SK-N-SH (cell line): Measurements from ENCODE around the gene PRPF4. TPM values are rescaled to one million over a fixed set of nuclear protein-coding genes. Genes with fewer than 3 reads are reported as not detected.

ENCODE experiments used
- CTCF ChIA-PET: fragments of 300-600, 350-600 bp; formaldehyde crosslinking; extraction: SDS; loops from one replicate; lab custom pipeline; 2021; lab: Yijun Ruan, JAX
- POLR2A ChIA-PET: fragments of 350-600 bp; sonication (Branson Sonifier 250); formaldehyde crosslinking; extraction: SDS; loops from one replicate; lab custom pipeline; 2020; ENCODE audit warnings: antibody characterized with exemption, inconsistent platforms; lab: Yijun Ruan, JAX
- DNase-seq: peaks from one replicate; pipeline ENCODE4 v3.0.0; 2012
- H2AFZ ChIP-seq: fragments of 200-600 bp; sonication (generic); 2 replicates; pipeline ENCODE4 v1.8.1; 2016; ENCODE audit warnings: antibody characterized with exemption, mild to moderate bottlenecking, low read depth
- H3F3A ChIP-seq: fragments of 200-600 bp; sonication (generic); replicated peaks from 2 replicates; pipeline ENCODE3; 2016; ENCODE audit warnings: antibody characterized with exemption, mild to moderate bottlenecking; ENCODE audit not compliant: insufficient read depth
- H3K27ac ChIP-seq, 2 experiments: fragments of 200-500 bp in 1 of 2; fragments of 200-600 bp in 1 of 2; sonication (Bioruptor generic) in 1 of 2; sonication (generic), shearing (Covaris generic) in 1 of 2; 2 replicates each; pipeline versions ENCODE4 v1.5.1 to v1.6.1; 2014 to 2016; ENCODE audit warnings: low read depth in 2 of 2, inconsistent platforms in 1 of 2, low read length in 1 of 2, mild to moderate bottlenecking in 1 of 2, mixed read lengths in 1 of 2
- H3K27me3 ChIP-seq: fragments of 200-600 bp; sonication (generic), shearing (Covaris generic); 2 replicates; pipeline ENCODE4 v1.6.1; 2016; ENCODE audit warnings: mixed run types; ENCODE audit not compliant: insufficient read depth
- H3K36me3 ChIP-seq, 2 experiments: fragments of 200-500 bp in 1 of 2; fragments of 200-600 bp in 1 of 2; sonication (Bioruptor generic) in 1 of 2; sonication (generic) in 1 of 2; replicated peaks in 1 of 2; 2 replicates each; pipeline versions ENCODE3 to v1.5.1; 2014 to 2016; ENCODE audit warnings: low read length in 1 of 2, mild to moderate bottlenecking in 1 of 2; ENCODE audit not compliant: insufficient read depth in 2 of 2, control insufficient read depth in 1 of 2
- H3K4me1 ChIP-seq, 2 experiments: fragments of 200-500 bp in 1 of 2; fragments of 200-600 bp in 1 of 2; sonication (Bioruptor generic) in 1 of 2; sonication (generic), shearing (Covaris generic) in 1 of 2; 2 replicates each; pipeline versions ENCODE4 v1.5.1 to v1.6.1; 2014 to 2016; ENCODE audit warnings: low read depth in 1 of 2, low read length in 1 of 2, mixed run types in 1 of 2; ENCODE audit not compliant: insufficient read depth in 2 of 2, control insufficient read depth in 1 of 2
- H3K4me2 ChIP-seq: fragments of 200-600 bp; sonication (generic), shearing (Covaris generic); 2 replicates; pipeline ENCODE4 v1.6.1; 2017; ENCODE audit warnings: mixed run types
- H3K4me3 ChIP-seq, 2 experiments: fragments of 200-500 bp in 1 of 2; fragments of 200-600 bp in 1 of 2; sonication (Bioruptor generic) in 1 of 2; sonication (generic), shearing (Covaris generic) in 1 of 2; 2 replicates each; pipeline versions ENCODE4 v1.5.1 to v1.8.1; 2014 to 2016; ENCODE audit warnings: low read depth in 2 of 2, inconsistent platforms in 1 of 2, low read length in 1 of 2, mild to moderate bottlenecking in 1 of 2, mixed read lengths in 1 of 2, moderate library complexity in 1 of 2
- H3K79me2 ChIP-seq: fragments of 200-600 bp; sonication (generic); 2 replicates; pipeline ENCODE4 v1.8.1; 2017; ENCODE audit warnings: mild to moderate bottlenecking; ENCODE audit not compliant: insufficient read depth
- H3K9ac ChIP-seq: fragments of 200-600 bp; sonication (generic); 2 replicates; pipeline ENCODE4 v1.6.1; 2017; ENCODE audit warnings: mixed run types
- H3K9me2 ChIP-seq: fragments of 200-600 bp; sonication (generic); 2 replicates; pipeline ENCODE4 v1.6.1; 2017; ENCODE audit warnings: mixed run types
- H3K9me3 ChIP-seq: fragments of 200-600 bp; sonication (generic); 2 replicates; pipeline ENCODE4 v1.6.1; 2017; ENCODE audit warnings: mixed run types, mild to moderate bottlenecking, moderate library complexity
- H4K20me1 ChIP-seq: fragments of 200-600 bp; sonication (generic); 2 replicates; pipeline ENCODE4 v1.6.1; 2017; ENCODE audit warnings: mild to moderate bottlenecking, mixed run types; ENCODE audit not compliant: insufficient read depth
- CHD2 ChIP-seq: fragments of 150-350 bp; IDR thresholded peaks from 2 replicates; pipeline ENCODE4 v1.6.1; 2018; ENCODE audit warnings: low read length; ENCODE audit not compliant: partially characterized antibody
- ELF1 ChIP-seq: IDR thresholded peaks from 2 replicates; pipeline ENCODE4 v1.4.0; 2012
- FOXJ3 ChIP-seq: sonication (generic); formaldehyde crosslinking; IDR thresholded peaks from 2 replicates; pipeline ENCODE4 v1.5.1; 2020; ENCODE audit warnings: mild to moderate bottlenecking, missing genetic modification reagents
- GATA2 ChIP-seq: sonication (generic); formaldehyde crosslinking; IDR thresholded peaks from 2 replicates; pipeline ENCODE4 v1.5.0; 2020; ENCODE audit warnings: mild to moderate bottlenecking, missing genetic modification reagents
- IRF3 ChIP-seq: fragments of 150-350 bp; IDR thresholded peaks from 2 replicates; pipeline ENCODE4 v1.6.1; 2016; ENCODE audit warnings: mild to moderate bottlenecking, low read depth, low read length
- JUND ChIP-seq: IDR thresholded peaks from 2 replicates; pipeline ENCODE4 v1.4.0; 2012
- MXI1 ChIP-seq: IDR thresholded peaks from 2 replicates; pipeline ENCODE4 v1.6.1; 2012; ENCODE audit warnings: mild to moderate bottlenecking, low read depth, low read length, improper control_type of control experiment
- NRF1 ChIP-seq: IDR thresholded peaks from 2 replicates; pipeline ENCODE4 v1.6.1; 2012; ENCODE audit warnings: low read depth, mild to moderate bottlenecking, low read length
- POLR2AphosphoS5 ChIP-seq: IDR thresholded peaks from 2 replicates; pipeline ENCODE4 v1.6.1; 2012; ENCODE audit warnings: low read depth, low read length
- RAD21 ChIP-seq: IDR thresholded peaks from 2 replicates; pipeline ENCODE4 v1.6.1; 2012; ENCODE audit warnings: mild to moderate bottlenecking, low read length
- RFX5 ChIP-seq: IDR thresholded peaks from 2 replicates; pipeline ENCODE4 v1.6.1; 2012; ENCODE audit warnings: mild to moderate bottlenecking, improper control_type of control experiment, low read length
- RXRA ChIP-seq: IDR thresholded peaks from 2 replicates; pipeline ENCODE4 v1.4.0; 2012; ENCODE audit warnings: low read depth, mild to moderate bottlenecking, borderline replicate concordance
- SIN3A ChIP-seq: IDR thresholded peaks from 2 replicates; pipeline ENCODE4 v1.6.1; 2012; ENCODE audit warnings: low read depth, mild to moderate bottlenecking, low read length, moderate library complexity, borderline replicate concordance
- TAF1 ChIP-seq: IDR thresholded peaks from 2 replicates; pipeline ENCODE4 v1.6.1; 2012; ENCODE audit warnings: low read depth, mild to moderate bottlenecking, low read length, moderate library complexity, borderline replicate concordance
- USF1 ChIP-seq: IDR thresholded peaks from 2 replicates; pipeline ENCODE4 v1.4.0; 2012; ENCODE audit warnings: low read depth, borderline replicate concordance
- USF2 ChIP-seq: fragments of 150-350 bp; IDR thresholded peaks from 2 replicates; pipeline ENCODE4 v1.6.1; 2017; ENCODE audit warnings: antibody characterized with exemption, low read length, low read depth, borderline replicate concordance
- YY1 ChIP-seq: IDR thresholded peaks from 2 replicates; pipeline ENCODE4 v1.4.0; 2012; ENCODE audit warnings: low read depth, mild to moderate bottlenecking
- WGBS: methylation state at CpG from one replicate; pipeline ENCODE4 v1.1.6; 2017; ENCODE audit warnings: low lambda C conversion rate; 5-methylcytosine and 5-hydroxymethylcytosine counted together
- polyA plus RNA-seq, 3 experiments: library from polyadenylated mRNA; depleted of rRNA; stranded (reverse); fragments of >200 nt; gene quantifications; 2 replicates each; pipeline ENCODE4 v1.2.3, GENCODE V29; 2012

PRPF4 gene
- polyA plus RNA-seq, 1 of the 3 experiments (the other 2 are of a cell fraction): 23.2 TPM

GRCh38 chr9:113244556-113244955 is 30.9 kb upstream of the PRPF4 start:
- H3K4me1 ChIP-seq: peaks cover 0 to under 1% of the 10 kb centered on the region in 2 experiments; a peak in 1 of 4 replicates
- POLR2A ChIA-PET: no interaction called here
- H3F3A ChIP-seq: no peaks in the 10 kb centered on the region
- CTCF ChIA-PET: no interaction called here
- 100% methylated on average over 2 of the region's 2 CpGs for WGBS
- no peak overlapping the region for H3K9ac ChIP-seq
- H3K36me3 ChIP-seq: peaks cover 0 to 8% of the 10 kb centered on the region in 2 experiments
- H3K4me2 ChIP-seq: no peak overlapping the region
- no peaks in the 10 kb centered on the region for H3K27me3 ChIP-seq
- no peak overlapping the region for H3K4me3 ChIP-seq
- H3K9me3 ChIP-seq: no peaks in the 10 kb centered on the region
- H3K9me2 ChIP-seq: no peaks in the 10 kb centered on the region
- DNase-seq: no peak
- H2AFZ ChIP-seq: no peak overlapping the region
- no peaks in the 10 kb centered on the region for H4K20me1 ChIP-seq
- TF ChIP-seq POLR2AphosphoS5 (no peak), MXI1 (no peak), RAD21 (no peak), USF1 (no peak), NRF1 (no peak), TAF1 (no peak), RFX5 (no peak), CHD2 (no peak), FOXJ3 (CRISPR knock-in tag) (no peak), IRF3 (no peak), ELF1 (no peak), SIN3A (no peak), YY1 (no peak), RXRA (no peak), JUND (no peak), USF2 (no peak)
- 0 out of 2 replicates have a peak, but pooled peaks cover 3% of the 10 kb centered on the region for H3K79me2 ChIP-seq
- H3K27ac ChIP-seq: no peak overlapping the region

- no peaks in the 10 kb centered on the region for H3K9me3 ChIP-seq
- POLR2A ChIA-PET: no interaction called here
- TF ChIP-seq GATA2 (CRISPR knock-in tag): no peak
- H3K27ac ChIP-seq: no peak overlapping the region
- no peak overlapping the region for H2AFZ ChIP-seq
- H3F3A ChIP-seq: no peaks in the 10 kb centered on the region
- no peaks in the 10 kb centered on the region for H4K20me1 ChIP-seq
- peaks cover 0 to 8% of the 10 kb centered on the region in 2 experiments for H3K36me3 ChIP-seq
- no peaks in the 10 kb centered on the region for H3K9me2 ChIP-seq
- no peak for DNase-seq
- no peaks in the 10 kb centered on the region; a peak in 1 of 4 replicates for H3K4me1 ChIP-seq
- no peaks in the 10 kb centered on the region for H3K27me3 ChIP-seq
- no peak overlapping the region for H3K4me2 ChIP-seq
- no peak overlapping the region for H3K4me3 ChIP-seq
- 90% methylated on average over 4 of the region's 4 CpGs for WGBS
- 0 out of 2 replicates have a peak, but pooled peaks cover 3% of the 10 kb centered on the region for H3K79me2 ChIP-seq
- CTCF ChIA-PET: no interaction called here
- H3K9ac ChIP-seq: no peak overlapping the region
Observed at GRCh38 chr9:113245894-113246293, 29.6 kb upstream of the PRPF4 start.
